ENCODE measurements around the gene HOXA5.

- no peak for TF ChIP-seq POLR2A (IDR thresholded peaks at IDR 0.05)
- TF ChIP-seq, protein P1, sequence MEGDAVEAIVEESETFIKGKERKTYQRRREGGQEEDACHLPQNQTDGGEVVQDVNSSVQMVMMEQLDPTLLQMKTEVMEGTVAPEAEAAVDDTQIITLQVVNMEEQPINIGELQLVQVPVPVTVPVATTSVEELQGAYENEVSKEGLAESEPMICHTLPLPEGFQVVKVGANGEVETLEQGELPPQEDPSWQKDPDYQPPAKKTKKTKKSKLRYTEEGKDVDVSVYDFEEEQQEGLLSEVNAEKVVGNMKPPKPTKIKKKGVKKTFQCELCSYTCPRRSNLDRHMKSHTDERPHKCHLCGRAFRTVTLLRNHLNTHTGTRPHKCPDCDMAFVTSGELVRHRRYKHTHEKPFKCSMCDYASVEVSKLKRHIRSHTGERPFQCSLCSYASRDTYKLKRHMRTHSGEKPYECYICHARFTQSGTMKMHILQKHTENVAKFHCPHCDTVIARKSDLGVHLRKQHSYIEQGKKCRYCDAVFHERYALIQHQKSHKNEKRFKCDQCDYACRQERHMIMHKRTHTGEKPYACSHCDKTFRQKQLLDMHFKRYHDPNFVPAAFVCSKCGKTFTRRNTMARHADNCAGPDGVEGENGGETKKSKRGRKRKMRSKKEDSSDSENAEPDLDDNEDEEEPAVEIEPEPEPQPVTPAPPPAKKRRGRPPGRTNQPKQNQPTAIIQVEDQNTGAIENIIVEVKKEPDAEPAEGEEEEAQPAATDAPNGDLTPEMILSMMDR (IDR thresholded peaks at IDR 0.05): no peak
These were observed 39.8 kb downstream of the HOXA5 start for GRCh38 chr7:27103489-27104226.
